Cardiac ventricle fibroblast (primary cell): ENCODE results near the gene ERFE. TPM values are rescaled to one million over a fixed set of nuclear protein-coding genes. Genes with fewer than 3 reads are reported as not detected.

ENCODE experiments used
- total RNA-seq: library from RNA; depleted of rRNA; stranded (reverse); fragments of >200 nt; gene quantifications from 2 replicates; pipeline ENCODE4 v1.2.3, GENCODE V29; 2015

Gene ERFE
- total RNA-seq, result 3.9 and 9.2 TPM in 2 replicates

GRCh38 chr2:238158509-238159070, at the start of gene ERFE:
Gene ERFE (plus strand): TSS chr2:238158970. CDS start chr2:238159008, 38 bp downstream.

GRCh38 chr2:238138331-238139195, 20.2 kb upstream of the ERFE start, which contains the start of gene KLHL30:
Gene KLHL30 (plus strand): TSS chr2:238138668. CDS start chr2:238140755, 2,087 bp downstream.

GRCh38 chr2:238203094-238203972, 44.6 kb downstream of the ERFE start, which contains the start of gene ILKAP:
Gene ILKAP (minus strand): TSS chr2:238203695. CDS start chr2:238203553, 142 bp downstream.

Other genes with a start within 250 kb of the ERFE start
- gene UBE2F, start 192.0 kb upstream of the ERFE start, total RNA-seq, result 46.4 and 62.2 TPM in 2 replicates
- gene SCLY, start 98.0 kb upstream of the ERFE start, total RNA-seq, result 11.0 and 14.9 TPM in 2 replicates
- gene ESPNL, start 58.6 kb upstream of the ERFE start, total RNA-seq, result 1.5 and 2.0 TPM in 2 replicates
- gene KLHL30, start 20.3 kb upstream of the ERFE start, total RNA-seq, result 0.06 TPM in 1 of 2 replicates, not detected in the other
- gene ILKAP, start 44.7 kb downstream of the ERFE start, total RNA-seq, result 15.5 and 16.0 TPM in 2 replicates
- 0.44 and 1.6 TPM in 2 replicates for gene HES6, start 81.1 kb downstream of the ERFE start, total RNA-seq
- 4.5 and 4.6 TPM in 2 replicates for gene PER2, start 129.6 kb downstream of the ERFE start, total RNA-seq
- 4.8 and 8.7 TPM in 2 replicates for gene TRAF3IP1, start 161.5 kb downstream of the ERFE start, total RNA-seq